Ecto neural progenitor cell (in vitro differentiated cells): ENCODE data around the gene PADI4.

Experiments used
- DNase-seq: peaks from one replicate; pipeline ENCODE4 v3.0.0-alpha.2; 2018; ENCODE audit warnings: low spot score

PADI4 gene

GRCh38 chr1:17350928-17351446 is 43.0 kb downstream of the PADI4 start:
- no peak for DNase-seq

- DNase-seq = no peak
Observed at GRCh38 chr1:17351598-17352324, 43.8 kb downstream of the PADI4 start.

GRCh38 chr1:17352419-17352909 is 44.5 kb downstream of the PADI4 start:
- no peak for DNase-seq

GRCh38 chr1:17355898-17356297 is 47.9 kb downstream of the PADI4 start:
- no peak for DNase-seq

GRCh38 chr1:17356387-17357026 is 48.5 kb downstream of the PADI4 start:
- no peak for DNase-seq

GRCh38 chr1:17358557-17358956 is 50.6 kb downstream of the PADI4 start:
- no peak for DNase-seq

- DNase-seq = no peak
Observed at GRCh38 chr1:17359031-17359430, 51.0 kb downstream of the PADI4 start.

- no peak for DNase-seq
Observed at GRCh38 chr1:17359808-17360207, 51.8 kb downstream of the PADI4 start.

GRCh38 chr1:17360272-17360956 is 52.4 kb downstream of the PADI4 start:
- DNase-seq = no peak

- no peak for DNase-seq
Observed at GRCh38 chr1:17361687-17362086, 53.7 kb downstream of the PADI4 start.

- no peak for DNase-seq
Observed at GRCh38 chr1:17363351-17363750, 55.4 kb downstream of the PADI4 start.

- DNase-seq = no peak
Observed at GRCh38 chr1:17363771-17364170, 55.8 kb downstream of the PADI4 start.

- no peak for DNase-seq
Observed at GRCh38 chr1:17365293-17365692, 57.3 kb downstream of the PADI4 start.

- DNase-seq = no peak
Observed at GRCh38 chr1:17369466-17369865, 61.5 kb downstream of the PADI4 start.

- DNase-seq = no peak
Observed at GRCh38 chr1:17370618-17371017, 62.6 kb downstream of the PADI4 start.

GRCh38 chr1:17371896-17372295 is 63.9 kb downstream of the PADI4 start, which contains the start of gene PADI6:
Gene PADI6 (plus strand): TSS chr1:17372196. CDS start chr1:17372246, 50 bp downstream.
- DNase-seq = no peak

GRCh38 chr1:17372955-17373354 is 65.0 kb downstream of the PADI4 start:
- no peak for DNase-seq

GRCh38 chr1:17375651-17376050 is 67.7 kb downstream of the PADI4 start:
- no peak for DNase-seq

- DNase-seq = no peak
Observed at GRCh38 chr1:17377325-17377953, 69.4 kb downstream of the PADI4 start.

- no peak for DNase-seq
Observed at GRCh38 chr1:17381161-17381560, 73.2 kb downstream of the PADI4 start.

GRCh38 chr1:17392199-17392740 is 84.3 kb downstream of the PADI4 start:
- DNase-seq = no peak

- no peak for DNase-seq
Observed at GRCh38 chr1:17393230-17393629, 85.2 kb downstream of the PADI4 start.
